Measurements from ENCODE around the gene KCTD10.
"Not testable (repeated sequence)": the region's sequence is repeated elsewhere in the genome, so short reads cannot be mapped to it uniquely, and the experiment has no call there.

KCTD10 gene

GRCh38 chr12:109477963-109478315 lies 839 bp upstream of the KCTD10 start:
- in situ Hi-C loops (cut with MboI; ENCODE audit: low pct_unique_long_range_greater_than_20kb, low sequenced_read_pairs) = no loop called here

GRCh38 chr12:109476807-109477184 lies 304 bp downstream of the KCTD10 start:
- in situ Hi-C loops (cut with MboI; ENCODE audit: low pct_unique_long_range_greater_than_20kb, low sequenced_read_pairs) = no loop called here
- DNase-seq = peak; percentile 7

More at GRCh38 chr12:109477963-109478315, 839 bp upstream of the KCTD10 start:
- no peak for DNase-seq

- in situ Hi-C loops (cut with MboI; ENCODE audit: low pct_unique_long_range_greater_than_20kb, low sequenced_read_pairs) = no loop called here
Observed at GRCh38 chr12:109475993-109476806, 900 bp downstream of the KCTD10 start.

GRCh38 chr12:109475121-109475520 lies 2.0 kb downstream of the KCTD10 start:
- no peak for DNase-seq
- in situ Hi-C loops (cut with MboI; ENCODE audit: low pct_unique_long_range_greater_than_20kb, low sequenced_read_pairs) = no loop called here

More at GRCh38 chr12:109475993-109476806, 900 bp downstream of the KCTD10 start:
- DNase-seq = no peak

GRCh38 chr12:109473526-109474270 lies 3.4 kb downstream of the KCTD10 start:
- in situ Hi-C loops (cut with MboI; ENCODE audit: low pct_unique_long_range_greater_than_20kb, low sequenced_read_pairs); DNase-seq: not testable (repeated sequence)

GRCh38 chr12:109473006-109473405 lies 4.1 kb downstream of the KCTD10 start:
- in situ Hi-C loops (cut with MboI; ENCODE audit: low pct_unique_long_range_greater_than_20kb, low sequenced_read_pairs) = no loop called here
- no peak for DNase-seq

GRCh38 chr12:109469517-109469916 lies 7.6 kb downstream of the KCTD10 start:
- DNase-seq = no peak
- in situ Hi-C loops (cut with MboI; ENCODE audit: low pct_unique_long_range_greater_than_20kb, low sequenced_read_pairs) = no loop called here

GRCh38 chr12:109467978-109468676 lies 9.0 kb downstream of the KCTD10 start:
- in situ Hi-C loops (cut with MboI; ENCODE audit: low pct_unique_long_range_greater_than_20kb, low sequenced_read_pairs) = no loop called here
- peak; percentile 48 for DNase-seq

GRCh38 chr12:109466821-109467220 lies 10.3 kb downstream of the KCTD10 start:
- DNase-seq = no peak
- in situ Hi-C loops (cut with MboI; ENCODE audit: low pct_unique_long_range_greater_than_20kb, low sequenced_read_pairs) = no loop called here

GRCh38 chr12:109466305-109466704 lies 10.8 kb downstream of the KCTD10 start:
- in situ Hi-C loops (cut with MboI; ENCODE audit: low pct_unique_long_range_greater_than_20kb, low sequenced_read_pairs) = no loop called here
- DNase-seq = no peak

GRCh38 chr12:109464642-109465351 lies 12.3 kb downstream of the KCTD10 start:
- no peak for DNase-seq

GRCh38 chr12:109463756-109464155 lies 13.3 kb downstream of the KCTD10 start:
- in situ Hi-C loops (cut with MboI; ENCODE audit: low pct_unique_long_range_greater_than_20kb, low sequenced_read_pairs) = no loop called here
- DNase-seq = no peak

More at GRCh38 chr12:109464642-109465351, 12.3 kb downstream of the KCTD10 start:
- in situ Hi-C loops (cut with MboI; ENCODE audit: low pct_unique_long_range_greater_than_20kb, low sequenced_read_pairs) = no loop called here

- in situ Hi-C loops (cut with MboI; ENCODE audit: low pct_unique_long_range_greater_than_20kb, low sequenced_read_pairs) = no loop called here
- peak; percentile 64 for DNase-seq
Observed at GRCh38 chr12:109462868-109463692, 14.0 kb downstream of the KCTD10 start.

- in situ Hi-C loops (cut with MboI; ENCODE audit: low pct_unique_long_range_greater_than_20kb, low sequenced_read_pairs) = no loop called here
- no peak for DNase-seq
Observed at GRCh38 chr12:109461846-109462756, 15.0 kb downstream of the KCTD10 start.

GRCh38 chr12:109461049-109461845 lies 15.9 kb downstream of the KCTD10 start:
- in situ Hi-C loops (cut with MboI; ENCODE audit: low pct_unique_long_range_greater_than_20kb, low sequenced_read_pairs) = no loop called here
- peak; percentile 70 for DNase-seq

GRCh38 chr12:109460538-109460937 lies 16.6 kb downstream of the KCTD10 start:
- no peak for DNase-seq
- in situ Hi-C loops (cut with MboI; ENCODE audit: low pct_unique_long_range_greater_than_20kb, low sequenced_read_pairs) = no loop called here

- in situ Hi-C loops (cut with MboI; ENCODE audit: low pct_unique_long_range_greater_than_20kb, low sequenced_read_pairs) = no loop called here
- DNase-seq = no peak
Observed at GRCh38 chr12:109459247-109459646, 17.9 kb downstream of the KCTD10 start.
